HL-60 (cell line): ENCODE data around the gene ABHD16B.
"Not testable (repeated sequence)": the region's sequence is repeated elsewhere in the genome, so short reads cannot be mapped to it uniquely, and the experiment has no call there.

Source experiments
- DNase-seq, 2 experiments: peaks; one replicate each; pipeline ENCODE4 v3.0.0-alpha.2; 2010 to 2020; ENCODE audit warnings: low read depth in 1 of 2, low spot score in 1 of 2
- H3K27ac ChIP-seq: fragments of 250-450 bp; sonication (Bioruptor Pico); replicated peaks from 2 replicates; pipeline ENCODE4 v1.5.1; 2020; ENCODE audit warnings: mild to moderate bottlenecking, moderate library complexity
- H3K27me3 ChIP-seq: fragments of 250-450 bp; sonication (Bioruptor Pico); 2 replicates; pipeline ENCODE4 v1.5.1; 2021; ENCODE audit warnings: mild to moderate bottlenecking, moderate library complexity; ENCODE audit not compliant: insufficient read depth, poor library complexity, severe bottlenecking
- H3K4me3 ChIP-seq: replicated peaks from 2 replicates; pipeline ENCODE4 v1.5.1; 2011; ENCODE audit warnings: mild to moderate bottlenecking, control low read depth, low read length; ENCODE audit not compliant: insufficient read depth
- CTCF ChIP-seq: IDR thresholded peaks from one replicate; pipeline ENCODE4 v1.5.1; 2011; ENCODE audit warnings: low read length, control low read depth, inconsistent platforms; ENCODE audit not compliant: insufficient read depth
- GABPA ChIP-seq: IDR thresholded peaks from 2 replicates; pipeline ENCODE4 v1.6.1; 2012; ENCODE audit warnings: low read depth
- POLR2AphosphoS5 ChIP-seq: IDR thresholded peaks from 2 replicates; pipeline ENCODE4 v1.6.1; 2012; ENCODE audit warnings: low read depth
- REST ChIP-seq: IDR thresholded peaks from 2 replicates; pipeline ENCODE4 v1.6.1; 2012; ENCODE audit warnings: low read depth; ENCODE audit not compliant: insufficient replicate concordance
- SPI1 ChIP-seq: IDR thresholded peaks from 2 replicates; pipeline ENCODE4 v1.6.1; 2012; ENCODE audit warnings: low read depth, mild to moderate bottlenecking, borderline replicate concordance

The ABHD16B gene

GRCh38 chr20:63873477-63873971, 12.2 kb downstream of the ABHD16B start:
- Histone ChIP-seq H3K27ac (peak overlapping the region; percentile 65), H3K4me3 (no peak overlapping the region), H3K27me3 (no peaks in the 10 kb centered on the region)
- TF ChIP-seq CTCF (no peak), SPI1 (peak; percentile 8; the same call in 1 of the 2 replicates), REST (no peak), POLR2AphosphoS5 (peak; percentile 76), GABPA (peak; percentile 23; the same call in 1 of the 2 replicates)
- DNase-seq = peak; percentile 92 to 96

- H3K27ac ChIP-seq = peak overlapping the region; percentile 65
- not testable (repeated sequence) for H3K4me3 ChIP-seq, H3K27me3 ChIP-seq, DNase-seq
Observed at GRCh38 chr20:63874241-63874640, 12.9 kb downstream of the ABHD16B start.

GRCh38 chr20:63876489-63877036, 15.3 kb downstream of the ABHD16B start:
- H3K4me3 ChIP-seq = no peak overlapping the region
- no peaks in the 10 kb centered on the region for H3K27me3 ChIP-seq
- no peak overlapping the region for H3K27ac ChIP-seq
- DNase-seq = no peak
- TF ChIP-seq CTCF (no peak), REST (no peak), SPI1 (no peak), GABPA (no peak), POLR2AphosphoS5 (no peak)

- Histone ChIP-seq H3K27ac (no peak overlapping the region), H3K4me3 (no peak overlapping the region), H3K27me3 (no peaks in the 10 kb centered on the region)
- TF ChIP-seq REST = no peak
- no peak for TF ChIP-seq GABPA
- no peak for TF ChIP-seq POLR2AphosphoS5
- no peak for TF ChIP-seq CTCF
- no peak for TF ChIP-seq SPI1
- DNase-seq = no peak
Observed at GRCh38 chr20:63877755-63878470, 16.6 kb downstream of the ABHD16B start.
